OCI-LY1 (cell line): ENCODE results near the gene STMND1.

Experiments used
- H2AFZ ChIP-seq: fragments of 200-600 bp; sonication (generic), shearing (Covaris generic); 2 replicates; pipeline ENCODE4 v1.6.0; 2014; ENCODE audit warnings: antibody characterized with exemption, mild to moderate bottlenecking, low read length
- H3F3A ChIP-seq: fragments of 200-600 bp; sonication (generic), shearing (Covaris generic); 2 replicates; pipeline ENCODE4 v1.6.0; 2014; ENCODE audit warnings: mild to moderate bottlenecking, antibody characterized with exemption, low read length, moderate library complexity; ENCODE audit not compliant: insufficient read depth
- H3K27ac ChIP-seq: fragments of 200-600 bp; sonication (generic); 2 replicates; pipeline ENCODE4 v1.5.1; 2014; ENCODE audit warnings: low read length, mixed run types, mild to moderate bottlenecking, low read depth; ENCODE audit not compliant: poor library complexity, severe bottlenecking
- H3K27me3 ChIP-seq: fragments of 200-600 bp; sonication (generic); 2 replicates; pipeline ENCODE4 v1.6.0; 2014; ENCODE audit warnings: antibody characterized with exemption, mild to moderate bottlenecking, low read length, moderate library complexity; ENCODE audit not compliant: insufficient read depth
- H3K36me3 ChIP-seq: fragments of 200-600 bp; sonication (generic); 2 replicates; pipeline ENCODE4 v1.6.1; 2014; ENCODE audit warnings: mild to moderate bottlenecking, antibody characterized with exemption, low read length, moderate library complexity, mixed read lengths; ENCODE audit not compliant: insufficient read depth
- H3K4me1 ChIP-seq: fragments of 200-600 bp; sonication (generic); 2 replicates; pipeline ENCODE4 v1.5.1; 2014; ENCODE audit warnings: mild to moderate bottlenecking, low read length, moderate library complexity; ENCODE audit not compliant: insufficient read depth, severe bottlenecking
- H3K4me2 ChIP-seq: fragments of 200-600 bp; sonication (generic), shearing (Covaris generic); 2 replicates; pipeline ENCODE4 v1.6.1; 2014; ENCODE audit warnings: low read length
- H3K4me3 ChIP-seq: fragments of 200-600 bp; sonication (generic); 2 replicates; pipeline ENCODE4 v1.5.1; 2014; ENCODE audit warnings: low read length, low read depth, mild to moderate bottlenecking, mixed read lengths; ENCODE audit not compliant: poor library complexity, severe bottlenecking
- H3K79me2 ChIP-seq: fragments of 200-600 bp; shearing (Covaris generic); 2 replicates; pipeline ENCODE4 v1.6.1; 2016; ENCODE audit warnings: mixed run types, low read length, mixed read lengths; ENCODE audit not compliant: insufficient read depth
- H3K9ac ChIP-seq: fragments of 200-600 bp; sonication (generic), shearing (Covaris generic); 2 replicates; pipeline ENCODE4 v1.6.1; 2014; ENCODE audit warnings: mild to moderate bottlenecking, low read length, mixed read lengths
- H3K9me2 ChIP-seq: fragments of 200-600 bp; sonication (generic), shearing (Covaris generic); 2 replicates; pipeline ENCODE4 v1.6.1; 2014; ENCODE audit warnings: low read depth, mild to moderate bottlenecking, low read length, mixed read lengths
- H3K9me3 ChIP-seq: fragments of 200-600 bp; shearing (Covaris generic); 2 replicates; pipeline ENCODE4 v1.6.1; 2014; ENCODE audit warnings: low read length, mixed read lengths
- H4K20me1 ChIP-seq: fragments of 200-600 bp; sonication (generic), shearing (Covaris generic); 2 replicates; pipeline ENCODE4 v1.6.0; 2016; ENCODE audit warnings: mild to moderate bottlenecking, low read length; ENCODE audit not compliant: insufficient read depth
- CTCF ChIP-seq: fragments of 200-600 bp; sonication (generic), shearing (Covaris generic); IDR thresholded peaks from 2 replicates; pipeline ENCODE4 v1.5.1; 2017; ENCODE audit warnings: mild to moderate bottlenecking, antibody characterized with exemption, low read length, moderate library complexity, mixed read lengths
- EZH2 ChIP-seq: fragments of 200-600 bp; sonication (generic), shearing (Covaris generic); IDR thresholded peaks from 2 replicates; pipeline ENCODE4 v1.8.0; 2017; ENCODE audit warnings: borderline replicate concordance, mixed run types, mild to moderate bottlenecking, antibody characterized with exemption, low read length, moderate library complexity, mixed read lengths

Gene STMND1

GRCh38 chr6:17061097-17061496, 40.8 kb upstream of the STMND1 start:
- H2AFZ ChIP-seq = no peak overlapping the region
- H3K9ac ChIP-seq = no peak overlapping the region
- H3K4me3 ChIP-seq = no peak overlapping the region
- no peaks in the 10 kb centered on the region for H4K20me1 ChIP-seq
- H3K4me2 ChIP-seq = no peak overlapping the region
- no peaks in the 10 kb centered on the region for H3K9me3 ChIP-seq
- H3K4me1 ChIP-seq = no peaks in the 10 kb centered on the region
- no peaks in the 10 kb centered on the region for H3F3A ChIP-seq
- no peaks in the 10 kb centered on the region for H3K27me3 ChIP-seq
- no peaks in the 10 kb centered on the region for H3K9me2 ChIP-seq
- H3K36me3 ChIP-seq = no peaks in the 10 kb centered on the region
- no peak for TF ChIP-seq EZH2
- TF ChIP-seq CTCF = no peak
- no peak overlapping the region for H3K27ac ChIP-seq
- no peaks in the 10 kb centered on the region for H3K79me2 ChIP-seq

DNA sequence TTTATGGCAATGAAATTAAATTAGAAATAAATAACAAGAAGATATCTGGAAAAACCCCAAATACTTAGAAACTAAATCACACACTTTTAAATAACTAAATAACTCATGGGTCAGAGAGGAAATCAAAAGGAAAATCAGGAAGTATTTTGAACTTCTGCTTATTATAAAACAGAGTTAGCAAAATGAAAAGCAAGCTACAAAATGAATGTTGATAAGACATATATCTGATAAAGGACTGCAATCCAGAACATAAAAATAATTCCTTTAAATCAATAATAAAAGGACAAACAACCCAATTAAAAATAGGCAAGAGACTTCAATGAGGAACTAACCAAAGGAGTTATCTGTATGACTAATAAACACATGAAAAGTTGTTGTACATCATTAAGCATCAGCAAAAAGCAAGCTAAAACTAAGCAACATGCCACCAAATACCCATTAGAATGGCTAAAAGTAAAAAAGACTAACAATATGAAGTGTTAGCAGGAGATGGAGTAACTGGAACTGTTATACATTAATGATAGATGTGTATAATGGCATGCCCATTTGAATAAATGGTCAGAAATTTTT, 38.9 kb upstream of the STMND1 start:
- TF ChIP-seq CTCF (no peak), EZH2 (no peak)
- Histone ChIP-seq H3F3A (no peaks in the 10 kb centered on the region), H3K4me3 (no peak overlapping the region), H3K4me2 (no peak overlapping the region), H2AFZ (no peak overlapping the region), H3K9me3 (no peaks in the 10 kb centered on the region), H3K27ac (no peak overlapping the region), H3K27me3 (no peaks in the 10 kb centered on the region), H3K9ac (no peak overlapping the region), H3K36me3 (no peaks in the 10 kb centered on the region), H3K79me2 (no peaks in the 10 kb centered on the region), H3K4me1 (no peaks in the 10 kb centered on the region), H3K9me2 (no peaks in the 10 kb centered on the region), H4K20me1 (no peaks in the 10 kb centered on the region)

DNA sequence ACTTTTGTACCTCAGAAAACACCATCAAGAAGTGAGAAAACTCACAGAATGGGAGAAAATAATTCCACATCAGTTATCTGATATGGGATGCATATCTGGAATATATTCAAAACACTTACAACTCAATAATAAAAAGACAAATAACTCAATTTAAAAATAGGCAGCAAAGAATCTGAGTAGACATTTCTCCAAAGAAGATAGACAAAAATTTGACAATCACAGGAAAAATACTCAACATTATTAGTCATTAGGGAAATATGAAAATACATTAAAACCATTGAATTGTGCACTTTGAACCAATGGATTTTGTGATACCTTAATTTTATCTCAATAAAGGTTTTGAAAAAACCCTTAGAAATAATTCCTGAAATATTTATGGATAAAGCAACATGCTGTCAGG, 36.9 kb upstream of the STMND1 start:
- Histone ChIP-seq H3K27ac (no peak overlapping the region), H3K79me2 (no peaks in the 10 kb centered on the region), H3K9ac (no peak overlapping the region), H3F3A (no peaks in the 10 kb centered on the region), H3K4me1 (no peaks in the 10 kb centered on the region), H3K9me2 (no peaks in the 10 kb centered on the region), H3K4me2 (no peak overlapping the region), H4K20me1 (no peaks in the 10 kb centered on the region), H3K36me3 (no peaks in the 10 kb centered on the region), H3K9me3 (no peaks in the 10 kb centered on the region), H3K4me3 (no peak overlapping the region), H2AFZ (no peak overlapping the region), H3K27me3 (no peaks in the 10 kb centered on the region)
- TF ChIP-seq EZH2 (no peak), CTCF (no peak)
